Transverse colon (tissue), 4 donors: ENCODE data around the gene RAB26. TPM values are rescaled to one million over a fixed set of nuclear protein-coding genes. Genes with fewer than 3 reads are reported as not detected.
"Not testable (repeated sequence)": the region's sequence is repeated elsewhere in the genome, so short reads cannot be mapped to it uniquely, and the experiment has no call there.

Experiments
- DNase-seq: peaks from one replicate; pipeline ENCODE4 v3.0.0-alpha.2; 2019
- H3K27ac ChIP-seq, 4 donors: fragments of 200-600 bp; sonication (generic); 2 replicates each; pipeline ENCODE4 v1.5.1; 2016 to 2018; ENCODE audit warnings: inconsistent platforms in 4 of 4
- H3K27me3 ChIP-seq: fragments of 200-600 bp; sonication (generic); 2 replicates; pipeline ENCODE4 v1.5.1; 2017; ENCODE audit warnings: inconsistent platforms
- H3K36me3 ChIP-seq, 4 donors: fragments of 200-600 bp; sonication (generic); 2 replicates each; pipeline ENCODE4 v1.5.1; 2017 to 2019; ENCODE audit warnings: inconsistent platforms in 4 of 4
- H3K4me1 ChIP-seq, 4 donors: fragments of 200-600 bp; sonication (generic); 2 replicates each; pipeline ENCODE4 v1.5.1; 2017 to 2020; ENCODE audit warnings: inconsistent platforms in 4 of 4
- H3K4me3 ChIP-seq, 4 donors: fragments of 200-600 bp; sonication (generic); 1 replicate in 1 of 4; 2 replicates in 3 of 4; pipeline versions ENCODE4 v1.5.1 to v1.6.1; 2017 to 2019; ENCODE audit warnings: inconsistent platforms in 4 of 4
- H3K9me3 ChIP-seq, 2 donors: fragments of 200-600 bp; sonication (generic); 2 replicates each; pipeline ENCODE4 v1.5.1; 2017 to 2019; ENCODE audit warnings: inconsistent platforms in 2 of 2
- CTCF ChIP-seq, 5 experiments: fragments of 200-600 bp in 3 of 5; fragments of 450-650 bp in 2 of 5; sonication (generic) in 3 of 5; IDR thresholded peaks; 1 replicate in 2 of 5; 2 replicates in 3 of 5; pipeline ENCODE4 v1.5.1; 2016 to 2017; ENCODE audit warnings: antibody characterized with exemption in 5 of 5, inconsistent platforms in 3 of 5, mild to moderate bottlenecking in 2 of 5, moderate library complexity in 1 of 5
- EP300 ChIP-seq: sonication (generic); formaldehyde crosslinking; IDR thresholded peaks from one replicate; pipeline ENCODE4 v1.6.1; 2017; ENCODE audit warnings: antibody characterized with exemption, low read depth
- POLR2A ChIP-seq: fragments of 450-650 bp; IDR thresholded peaks from one replicate; pipeline ENCODE4 v1.6.1; 2016; ENCODE audit warnings: antibody characterized with exemption, mild to moderate bottlenecking, moderate library complexity
- POLR2AphosphoS5 ChIP-seq, 3 donors: sonication (generic); formaldehyde crosslinking; IDR thresholded peaks; one replicate each; pipeline ENCODE4 v1.6.1; 2016; ENCODE audit warnings: antibody characterized with exemption in 3 of 3
- WGBS, 2 donors: methylation state at CpG; one replicate each; pipeline ENCODE4 v1.1.5; 2018; ENCODE audit warnings: low coverage in 1 of 2; 5-methylcytosine and 5-hydroxymethylcytosine counted together
- in situ Hi-C, 4 donors: fragments of 200-750 bp; cut with MboI; loops; one replicate each; pipeline versions ENCODE4 v1.15.0 to v1.15.1; 2017; ENCODE audit warnings: low sequenced_read_pairs in 3 of 4, low pct_ligation_motif_present in 1 of 4, low pct_unique_long_range_greater_than_20kb in 1 of 4
- intact Hi-C: fragments of 100-400 bp; cut with DNase I; formaldehyde crosslinking; loops from one replicate; pipeline ENCODE4 v1.15.1; 2023; ENCODE audit warnings: low total_unique reads
- total RNA-seq, 4 donors: library from RNA; depleted of rRNA; stranded (reverse); fragments of >200 nt; gene quantifications; one replicate each; pipeline ENCODE4 v1.1.0, GENCODE V29; 2016

Gene RAB26
- total RNA-seq, 4 donors from 2014 or later = 8.3 to 28.4 (median 14.2) TPM

- TF ChIP-seq POLR2A (no peak), POLR2AphosphoS5 (IDR thresholded peaks at IDR 0.05) (no peak), CTCF (IDR thresholded peaks at IDR 0.05) (no peak), EP300 (no peak)
- Histone ChIP-seq H3K27ac (peak overlapping the region; percentile 92 to 98 (median 94)), H3K4me3 (no peak overlapping the region), H3K27me3 (no peaks in the 10 kb centered on the region), H3K4me1 (peaks cover 20 to 68% (median 47%) of the 10 kb centered on the region in 4 donors), H3K36me3 (no peaks in the 10 kb centered on the region), H3K9me3 (no peaks in the 10 kb centered on the region)
- intact Hi-C loops (no loop called here), in situ Hi-C loops (no loop called here)
- no peak for DNase-seq
- 83% methylated on average over 19 of the region's 19 CpGs; no CpG with 5 or more reads in 1 of the 2 donors for whole genome bisulfite sequencing, 2 donors
These were observed 26.6 kb upstream of the RAB26 start for GRCh38 chr16:2121853-2122252.

GRCh38 chr16:2122429-2122828, 26.0 kb upstream of the RAB26 start:
- Histone ChIP-seq H3K27ac (peak overlapping the region; percentile 92 to 98 (median 94)), H3K36me3 (no peaks in the 10 kb centered on the region), H3K9me3 (no peaks in the 10 kb centered on the region), H3K27me3 (no peaks in the 10 kb centered on the region), H3K4me3 (peak overlapping the region in 2 of 4 donors; percentile 4 to 7), H3K4me1 (peaks cover 21 to 69% (median 47%) of the 10 kb centered on the region in 4 donors)
- intact Hi-C loops (no loop called here), in situ Hi-C loops (no loop called here)
- WGBS, 2 donors = 62% methylated on average over 11 of the region's 17 CpGs; no CpG with 5 or more reads in 1 of the 2 donors
- TF ChIP-seq CTCF (IDR thresholded peaks at IDR 0.05) (no peak), EP300 (no peak), POLR2AphosphoS5 (IDR thresholded peaks at IDR 0.05) (no peak), POLR2A (no peak)
- DNase-seq = no peak

GRCh38 chr16:2122934-2123683, 25.3 kb upstream of the RAB26 start:
- TF ChIP-seq POLR2AphosphoS5 (IDR thresholded peaks at IDR 0.05) = peak in 1 of 3 donors; percentile 28
- 49% methylated on average over 16 of the region's 26 CpGs; no CpG with 5 or more reads in 1 of the 2 donors for WGBS, 2 donors
- Histone ChIP-seq H3K4me3 (peak overlapping the region in 1 of 4 donors; percentile 7), H3K27ac (peak overlapping the region; percentile 92 to 98 (median 94)), H3K4me1 (peaks cover 21 to 71% (median 47%) of the 10 kb centered on the region in 4 donors)
- intact Hi-C loops, DNase-seq, H3K9me3 ChIP-seq, H3K36me3 ChIP-seq, H3K27me3 ChIP-seq, in situ Hi-C loops: not testable (repeated sequence)

- intact Hi-C loops, in situ Hi-C loops, H3K27me3 ChIP-seq, DNase-seq, H3K9me3 ChIP-seq, H3K36me3 ChIP-seq: not testable (repeated sequence)
- peaks cover 23 to 76% (median 54%) of the 10 kb centered on the region in 4 donors for H3K4me1 ChIP-seq
- H3K27ac ChIP-seq = peak overlapping the region; percentile 92 to 98 (median 94)
- H3K4me3 ChIP-seq = peak overlapping the region in 3 of 4 donors; percentile 16 to 39 (median 18)
- WGBS, 2 donors = 18% methylated on average over 5 of the region's 27 CpGs; no CpG with 5 or more reads in 1 of the 2 donors
These were observed 24.6 kb upstream of the RAB26 start for GRCh38 chr16:2123706-2124376.

GRCh38 chr16:2124377-2124693, 24.1 kb upstream of the RAB26 start:
- intact Hi-C loops, in situ Hi-C loops, H3K27me3 ChIP-seq, H3K36me3 ChIP-seq, DNase-seq, H3K9me3 ChIP-seq: not testable (repeated sequence)
- Histone ChIP-seq H3K27ac (peak overlapping the region; percentile 92 to 98 (median 94)), H3K4me1 (peaks cover 24 to 80% (median 55%) of the 10 kb centered on the region in 4 donors), H3K4me3 (peak overlapping the region; percentile 2 to 39 (median 17))
- WGBS, 2 donors = 44% methylated on average over 11 of the region's 11 CpGs; no CpG with 5 or more reads in 1 of the 2 donors
